GM19240 (cell line): ENCODE measurements around the gene RAD17.
"Not testable (repeated sequence)": the region's sequence is repeated elsewhere in the genome, so short reads cannot be mapped to it uniquely, and the experiment has no call there.

Experiments used
- DNase-seq: peaks from one replicate; pipeline ENCODE4 v3.0.0; 2011; ENCODE audit warnings: low spot score; ENCODE audit not compliant: insufficient read length

The RAD17 gene, protein sequence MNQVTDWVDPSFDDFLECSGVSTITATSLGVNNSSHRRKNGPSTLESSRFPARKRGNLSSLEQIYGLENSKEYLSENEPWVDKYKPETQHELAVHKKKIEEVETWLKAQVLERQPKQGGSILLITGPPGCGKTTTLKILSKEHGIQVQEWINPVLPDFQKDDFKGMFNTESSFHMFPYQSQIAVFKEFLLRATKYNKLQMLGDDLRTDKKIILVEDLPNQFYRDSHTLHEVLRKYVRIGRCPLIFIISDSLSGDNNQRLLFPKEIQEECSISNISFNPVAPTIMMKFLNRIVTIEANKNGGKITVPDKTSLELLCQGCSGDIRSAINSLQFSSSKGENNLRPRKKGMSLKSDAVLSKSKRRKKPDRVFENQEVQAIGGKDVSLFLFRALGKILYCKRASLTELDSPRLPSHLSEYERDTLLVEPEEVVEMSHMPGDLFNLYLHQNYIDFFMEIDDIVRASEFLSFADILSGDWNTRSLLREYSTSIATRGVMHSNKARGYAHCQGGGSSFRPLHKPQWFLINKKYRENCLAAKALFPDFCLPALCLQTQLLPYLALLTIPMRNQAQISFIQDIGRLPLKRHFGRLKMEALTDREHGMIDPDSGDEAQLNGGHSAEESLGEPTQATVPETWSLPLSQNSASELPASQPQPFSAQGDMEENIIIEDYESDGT

DNA sequence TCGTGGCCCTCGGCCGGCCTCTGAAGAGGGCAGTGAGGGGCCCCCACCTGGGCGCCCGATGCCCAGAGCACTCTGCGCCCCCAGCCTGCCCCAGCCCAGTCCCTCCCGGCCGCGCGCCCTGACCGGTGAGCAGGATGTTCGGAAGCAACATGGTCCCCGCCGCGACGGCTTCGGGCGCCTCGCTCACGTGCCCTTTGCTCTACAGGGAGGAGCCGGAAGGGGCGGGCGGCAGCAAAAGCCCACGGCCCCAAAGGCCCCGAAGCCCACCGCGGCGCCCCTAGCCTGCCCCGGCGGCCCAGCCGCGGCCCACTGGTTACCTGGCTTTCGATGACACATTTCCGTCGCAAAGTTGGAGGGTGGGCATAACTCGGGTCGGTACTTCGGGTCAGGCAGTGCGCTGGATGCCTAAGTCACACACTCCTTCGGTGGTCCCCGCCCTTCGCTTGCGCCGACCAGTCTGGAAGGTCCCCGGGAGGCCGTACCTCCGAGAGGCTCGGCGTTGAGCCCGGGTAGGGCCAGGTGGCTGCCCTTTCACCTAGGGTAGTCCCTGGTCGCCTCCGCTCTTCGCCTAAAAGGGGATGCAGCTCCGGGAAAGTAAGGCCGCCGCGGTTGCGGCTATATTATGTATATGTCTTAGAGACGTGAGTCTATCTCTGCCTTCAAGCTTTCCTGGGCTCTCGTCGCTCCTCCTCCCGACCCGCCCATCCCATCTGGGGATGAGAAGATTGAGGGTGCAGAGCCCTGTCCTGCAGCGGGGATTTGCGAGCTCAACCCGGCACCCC is at the start of gene RAD17, which contains the start of the genes AK6 and TAF9:
RAD17 (plus strand) TSS at position 479 of the 782 bp plus-strand sequence. CDS start 2,391 bp downstream, outside the sequence.
AK6 (minus strand) TSS at position 181 of the 782 bp plus-strand sequence; CDS start at position 151, 30 bp downstream.
TAF9 (minus strand) TSS at position 181 of the 782 bp plus-strand sequence. CDS start 3,783 bp downstream, outside the sequence.
- DNase-seq: peak; percentile 46

DNA sequence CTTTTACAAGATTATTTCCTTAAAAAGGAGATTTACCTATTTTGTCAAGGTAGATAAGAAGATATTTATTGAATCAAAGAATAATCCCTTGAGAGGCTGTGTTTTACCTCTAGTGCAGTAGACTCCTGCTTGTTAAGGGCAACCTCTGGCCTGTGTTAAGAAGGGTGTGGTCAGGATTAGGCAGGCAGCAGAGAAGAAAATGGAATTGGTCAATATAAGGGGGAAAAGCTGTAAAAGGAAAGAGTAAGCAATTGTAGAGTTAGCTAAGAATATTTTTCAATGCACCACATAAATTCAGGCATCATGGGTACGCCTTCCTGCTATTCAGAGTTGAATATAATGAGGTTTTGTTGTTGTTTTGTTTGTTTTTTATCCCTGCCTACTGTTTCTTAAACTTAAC is 43.3 kb upstream of the RAD17 start:
- no peak for DNase-seq

DNA sequence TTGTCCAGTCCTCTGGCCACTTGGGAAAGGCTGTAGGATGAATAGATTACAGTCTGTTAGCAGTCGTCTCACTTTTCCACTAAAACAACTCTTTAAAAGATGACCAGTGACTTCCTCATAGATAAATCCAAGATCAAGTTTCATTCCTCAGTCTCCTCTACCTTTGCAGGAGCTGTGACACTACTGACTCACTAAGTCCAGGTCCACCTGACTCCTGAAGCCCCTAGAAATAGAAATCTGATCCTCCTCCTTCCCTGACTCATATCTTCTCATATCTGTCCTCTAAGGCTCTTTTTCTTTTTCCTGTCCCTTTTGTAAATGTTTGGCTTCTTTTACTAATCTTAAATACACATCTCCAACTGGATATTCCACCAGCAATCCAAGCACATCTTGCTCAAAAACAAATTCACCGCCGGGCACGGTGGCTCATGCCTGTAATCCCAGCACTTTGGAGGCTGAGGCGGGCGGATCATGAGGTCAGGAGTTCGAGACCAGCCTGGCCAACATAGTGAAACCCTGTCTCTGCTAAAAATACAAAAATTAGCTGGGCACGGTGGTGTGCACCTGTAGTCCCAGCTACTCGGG is 39.6 kb upstream of the RAD17 start:
- DNase-seq: no peak

DNA sequence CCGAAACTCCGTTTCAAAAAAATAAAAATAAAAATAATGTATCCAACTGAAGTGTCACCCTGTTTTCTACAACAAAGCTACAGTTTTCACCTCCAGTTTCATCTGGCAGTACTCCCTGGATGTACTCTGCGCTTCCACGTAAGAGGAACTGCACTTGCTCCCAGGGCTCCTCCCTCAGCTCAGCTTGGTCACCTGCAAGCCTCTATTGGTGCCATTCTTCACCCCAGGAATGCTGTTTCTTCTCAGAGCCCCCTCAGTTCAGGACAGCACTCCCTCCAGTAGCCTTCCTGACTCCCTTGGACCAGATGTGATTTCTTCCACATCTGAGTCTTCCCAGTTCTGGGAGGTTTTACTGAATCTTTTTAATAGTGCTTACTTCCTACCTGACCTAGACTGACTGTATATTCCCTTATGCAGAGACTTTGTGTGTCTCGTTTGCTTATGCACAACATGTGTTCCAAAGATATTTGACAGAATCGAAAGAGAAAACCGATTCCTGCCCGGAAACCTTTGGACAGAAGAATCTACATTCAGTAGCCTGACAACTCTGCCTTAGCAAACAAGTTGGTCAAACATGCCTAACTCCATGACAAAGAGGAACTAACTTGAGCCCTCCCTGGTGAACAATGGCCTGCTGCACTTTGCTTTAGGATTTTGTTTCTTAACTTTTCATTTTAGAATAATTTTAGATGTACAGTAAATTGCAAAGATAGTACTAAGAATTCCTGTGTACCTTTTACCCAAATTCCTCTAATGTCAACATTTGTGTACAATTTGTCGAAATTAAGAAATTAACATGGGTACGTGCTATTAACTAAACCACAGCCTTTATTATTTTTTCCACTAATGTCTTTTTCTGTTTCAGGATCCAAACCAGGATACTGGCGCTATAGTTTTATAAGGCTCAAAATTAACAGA is 37.8 kb upstream of the RAD17 start:
- peak; percentile 1 for DNase-seq

DNA sequence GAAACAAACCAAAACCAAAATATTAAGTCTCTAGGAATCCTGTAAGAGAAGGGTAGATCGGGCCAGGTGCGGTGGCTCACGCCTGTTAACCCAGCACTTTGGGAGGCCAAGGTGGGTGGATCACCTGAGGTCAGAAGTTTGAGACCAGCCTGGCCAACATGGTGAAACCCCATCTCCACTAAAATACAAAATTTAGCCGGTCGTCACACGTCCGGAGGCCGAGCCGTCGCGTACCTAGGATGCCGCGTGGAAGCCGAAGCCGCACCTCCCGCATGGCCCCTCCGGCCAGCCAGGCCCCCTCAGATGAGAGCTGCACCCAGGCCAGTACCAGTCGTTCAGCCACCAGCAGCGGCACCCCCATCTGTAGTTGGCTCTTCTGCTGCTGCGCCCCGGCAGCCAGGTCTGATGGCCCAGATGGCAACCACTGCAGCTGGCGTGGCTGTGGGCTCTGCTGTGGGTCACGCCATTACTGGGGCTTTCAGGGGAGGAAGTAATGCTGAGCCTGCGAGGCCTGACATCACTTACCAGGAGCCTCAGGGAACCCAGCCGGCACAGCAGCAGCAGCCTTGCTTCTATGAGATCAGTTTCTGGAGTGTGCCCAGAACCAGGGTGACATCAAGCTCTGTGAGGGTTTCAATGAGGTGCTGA is 35.8 kb upstream of the RAD17 start:
- not testable (repeated sequence) for DNase-seq

DNA sequence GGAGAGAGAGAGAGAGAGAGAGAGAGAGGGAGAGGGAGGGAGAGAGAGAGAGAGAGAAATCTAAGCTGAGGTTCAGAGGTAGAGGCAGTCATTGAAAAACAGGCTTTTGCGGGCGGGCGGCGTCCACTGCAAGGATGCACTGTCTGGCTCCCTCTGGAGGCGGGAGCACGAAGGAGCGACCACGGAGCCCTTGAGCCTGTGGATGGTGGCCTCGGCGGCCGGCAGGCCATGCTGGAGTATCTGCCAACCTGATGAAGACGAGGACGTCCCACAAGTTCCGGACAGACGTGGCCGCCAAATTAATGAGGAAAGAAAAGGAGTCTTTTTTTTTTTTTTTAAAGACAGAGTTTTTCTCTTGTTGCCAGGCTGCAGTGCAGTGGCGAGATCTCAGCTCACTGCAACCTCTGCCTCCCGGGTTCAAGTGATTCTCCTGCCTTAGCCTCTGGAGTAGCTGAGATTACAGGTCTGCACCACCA is 34.8 kb upstream of the RAD17 start:
- DNase-seq: peak; percentile 22

DNA sequence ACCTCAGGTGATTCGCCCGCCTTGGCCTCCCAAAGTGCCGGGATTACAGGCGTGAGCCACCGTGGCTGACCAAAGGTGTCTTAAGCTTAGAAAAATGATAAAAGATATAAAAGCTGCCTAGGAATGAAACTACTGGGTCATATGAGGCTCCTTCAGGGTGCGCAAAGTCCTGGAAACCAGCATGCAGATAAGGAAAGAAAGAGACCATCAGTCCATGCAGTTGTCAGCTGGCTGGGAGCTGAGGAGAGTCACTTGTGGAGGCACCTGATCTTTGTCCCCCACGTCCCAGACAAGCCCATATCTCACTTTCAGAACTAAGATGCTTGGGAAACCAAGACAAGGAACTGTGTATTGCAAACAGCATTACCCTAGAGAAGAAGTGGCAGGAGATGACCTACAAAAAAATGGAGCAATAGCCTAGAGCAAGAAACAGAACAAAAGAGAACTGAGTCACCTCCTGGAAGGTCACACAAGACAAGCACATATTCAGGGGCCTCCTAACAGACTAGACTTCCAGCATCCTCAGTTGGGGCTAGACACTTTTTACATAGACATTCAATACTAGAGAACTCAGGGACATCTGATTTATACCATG is 34.2 kb upstream of the RAD17 start:
- no peak for DNase-seq

DNA sequence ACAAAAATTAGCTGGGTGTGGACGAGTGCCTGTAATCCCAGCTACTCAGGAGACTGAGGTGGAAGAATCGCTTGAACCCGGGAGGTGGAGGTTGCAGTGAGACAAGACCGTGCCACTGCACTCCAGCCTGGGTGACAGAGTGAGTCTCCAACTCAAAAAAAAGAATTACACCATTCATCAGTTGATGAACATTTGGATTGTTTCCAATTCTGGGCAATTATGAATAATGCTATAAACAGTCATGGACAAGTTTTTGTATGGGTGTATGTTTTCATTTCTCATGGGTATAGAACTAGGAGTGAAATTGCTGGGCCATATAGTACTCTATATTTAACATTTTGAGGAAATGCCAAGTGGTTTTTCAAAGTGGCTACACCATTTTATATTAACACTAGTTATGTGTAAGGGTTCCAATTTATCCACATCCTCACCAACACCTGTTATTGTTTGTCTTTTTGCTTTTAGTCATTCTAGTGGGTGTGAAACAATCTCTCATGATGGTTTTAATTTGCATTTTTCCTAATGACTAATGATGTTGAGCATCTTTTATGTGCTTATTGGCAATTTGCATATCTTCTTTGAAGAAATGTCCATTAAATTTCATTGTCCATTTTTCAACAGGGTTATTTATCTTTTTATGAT is 28.0 kb upstream of the RAD17 start:
- no peak for DNase-seq

DNA sequence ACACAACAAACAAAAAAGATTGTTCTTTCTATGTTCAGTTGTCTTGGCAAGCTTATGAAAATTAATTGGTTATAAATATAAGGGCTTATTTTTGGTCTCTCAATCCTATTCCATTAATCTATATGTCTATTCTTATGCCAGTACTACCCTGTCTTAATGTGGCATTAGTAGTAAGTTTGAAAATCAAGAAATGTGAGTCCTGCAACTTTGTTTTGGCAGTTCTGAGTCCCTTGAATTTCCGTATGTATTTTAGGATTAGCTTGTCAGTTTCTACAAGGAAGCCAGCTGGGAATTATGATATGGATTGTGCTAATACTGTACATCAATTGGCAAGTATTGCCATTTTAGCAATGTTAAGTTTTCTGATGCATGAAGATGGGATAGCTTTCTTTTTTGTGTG is 26.5 kb upstream of the RAD17 start:
- DNase-seq: no peak

DNA sequence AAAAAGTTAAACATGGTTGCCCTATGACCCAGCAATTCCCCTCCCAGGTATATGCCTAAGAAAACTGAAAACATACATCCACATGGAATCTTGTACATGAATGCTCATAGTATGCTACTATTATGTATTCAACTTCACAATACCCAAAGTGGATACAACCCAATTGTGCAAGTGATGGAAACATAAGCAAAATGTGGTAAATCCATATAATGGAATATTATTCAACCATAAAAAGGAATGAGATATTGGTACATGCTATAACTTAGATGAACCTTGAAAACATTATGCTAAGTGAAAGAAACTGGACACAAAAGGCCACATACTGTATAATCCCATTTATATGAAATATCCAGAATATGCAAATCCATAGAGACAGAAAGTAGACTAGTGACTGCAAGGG is 19.0 kb upstream of the RAD17 start:
- DNase-seq: no peak

DNA sequence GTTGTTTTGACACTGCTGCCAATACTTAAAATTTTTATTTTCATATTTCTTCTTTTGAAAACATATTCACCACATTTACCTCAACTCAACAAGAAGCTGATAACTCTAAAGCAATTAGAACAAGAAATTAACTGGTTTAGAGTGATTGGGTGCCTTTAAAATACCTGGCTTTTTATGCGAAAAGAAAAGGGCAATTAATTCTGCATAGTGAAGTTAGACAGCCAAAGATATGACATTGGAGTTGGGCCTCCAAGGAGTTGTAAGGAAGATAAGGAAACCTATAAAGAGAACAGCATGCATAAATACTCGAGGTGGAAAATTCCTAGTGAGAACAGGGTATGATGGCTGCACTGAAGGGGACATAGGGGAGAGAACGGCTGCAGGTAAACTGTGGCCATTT is 9.9 kb upstream of the RAD17 start:
- DNase-seq: no peak

DNA sequence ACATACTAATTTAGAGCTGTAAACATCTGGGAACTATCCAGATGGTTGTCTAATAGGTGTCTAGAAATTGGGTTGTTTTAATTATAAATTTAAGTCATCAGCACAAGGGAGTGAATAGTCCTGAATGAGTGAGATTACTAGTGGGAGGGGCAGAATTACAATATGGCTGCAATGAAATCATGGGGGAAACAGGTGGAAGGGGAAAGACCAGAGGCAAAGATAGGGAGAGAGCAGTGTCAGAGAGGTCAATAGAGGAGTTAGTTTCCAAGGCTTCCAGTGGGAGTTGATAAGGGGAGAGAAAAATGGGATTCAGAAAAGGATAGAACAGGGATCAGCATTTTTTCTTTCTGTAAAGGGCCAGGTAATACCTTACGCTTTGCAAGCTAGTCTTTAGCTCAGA is 9.2 kb upstream of the RAD17 start:
- no peak for DNase-seq

DNA sequence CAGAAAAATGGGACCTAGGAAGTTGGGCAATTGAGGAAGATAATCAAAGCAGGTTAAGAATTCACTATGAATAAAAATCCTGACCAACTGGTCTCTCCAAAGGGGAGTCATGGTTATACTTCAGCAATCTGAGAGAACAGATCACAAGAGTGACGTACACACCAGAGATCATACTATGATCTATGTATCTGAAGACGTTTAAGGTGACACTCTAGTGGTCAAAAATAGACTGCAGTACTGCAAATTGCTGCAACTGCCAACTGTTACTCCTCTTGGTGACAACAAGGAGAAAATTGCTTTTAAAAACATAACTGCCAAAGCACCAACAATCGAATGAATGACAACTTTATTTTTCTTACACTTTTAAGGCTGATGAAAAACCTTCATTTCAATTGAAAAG is 5.2 kb upstream of the RAD17 start:
- DNase-seq: no peak

DNA sequence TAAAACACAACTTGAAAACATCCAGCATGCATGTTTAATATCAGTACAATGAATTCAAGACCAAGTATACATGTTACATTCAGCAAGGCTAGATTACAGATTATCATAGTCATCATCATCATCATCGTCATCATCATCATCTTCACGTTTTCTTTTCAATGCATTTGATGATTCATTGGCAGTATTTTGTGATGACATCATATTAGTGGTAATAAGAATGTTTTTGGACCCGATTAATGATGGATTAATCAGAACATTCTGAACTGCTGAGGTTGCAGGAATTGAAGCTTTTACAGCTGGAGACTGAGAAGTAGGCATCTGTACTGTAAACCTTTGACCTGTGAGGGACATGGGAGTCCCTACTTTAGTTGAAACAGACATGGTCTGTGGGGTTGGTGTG is 4.8 kb upstream of the RAD17 start:
- no peak for DNase-seq

DNA sequence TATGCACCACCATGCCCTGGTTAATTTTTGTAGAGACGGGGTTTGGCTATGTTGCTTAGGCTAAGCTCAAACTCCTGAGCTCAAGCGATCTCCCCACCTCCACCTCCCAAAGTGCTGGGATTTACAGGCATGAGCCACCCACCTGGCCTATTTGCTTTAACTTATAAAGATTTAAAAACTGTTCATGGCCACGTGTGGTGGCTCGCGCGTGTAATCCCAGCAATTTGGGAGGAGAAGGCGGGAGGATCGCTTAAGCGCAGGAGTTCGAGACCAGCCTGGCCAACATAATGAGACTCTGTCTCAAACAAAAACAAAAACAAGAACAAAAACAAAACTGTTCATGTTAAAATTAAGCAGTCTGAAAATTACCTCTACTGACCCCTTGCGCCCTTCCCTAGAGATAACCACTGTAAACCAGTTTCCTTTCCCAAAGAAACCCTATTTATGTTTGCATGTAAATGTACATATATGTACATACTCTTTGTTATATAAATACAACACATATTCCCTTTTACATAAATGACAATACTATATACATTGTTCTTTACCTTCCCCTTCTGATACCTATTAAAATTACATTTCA is 1.8 kb upstream of the RAD17 start:
- DNase-seq: no peak

DNA sequence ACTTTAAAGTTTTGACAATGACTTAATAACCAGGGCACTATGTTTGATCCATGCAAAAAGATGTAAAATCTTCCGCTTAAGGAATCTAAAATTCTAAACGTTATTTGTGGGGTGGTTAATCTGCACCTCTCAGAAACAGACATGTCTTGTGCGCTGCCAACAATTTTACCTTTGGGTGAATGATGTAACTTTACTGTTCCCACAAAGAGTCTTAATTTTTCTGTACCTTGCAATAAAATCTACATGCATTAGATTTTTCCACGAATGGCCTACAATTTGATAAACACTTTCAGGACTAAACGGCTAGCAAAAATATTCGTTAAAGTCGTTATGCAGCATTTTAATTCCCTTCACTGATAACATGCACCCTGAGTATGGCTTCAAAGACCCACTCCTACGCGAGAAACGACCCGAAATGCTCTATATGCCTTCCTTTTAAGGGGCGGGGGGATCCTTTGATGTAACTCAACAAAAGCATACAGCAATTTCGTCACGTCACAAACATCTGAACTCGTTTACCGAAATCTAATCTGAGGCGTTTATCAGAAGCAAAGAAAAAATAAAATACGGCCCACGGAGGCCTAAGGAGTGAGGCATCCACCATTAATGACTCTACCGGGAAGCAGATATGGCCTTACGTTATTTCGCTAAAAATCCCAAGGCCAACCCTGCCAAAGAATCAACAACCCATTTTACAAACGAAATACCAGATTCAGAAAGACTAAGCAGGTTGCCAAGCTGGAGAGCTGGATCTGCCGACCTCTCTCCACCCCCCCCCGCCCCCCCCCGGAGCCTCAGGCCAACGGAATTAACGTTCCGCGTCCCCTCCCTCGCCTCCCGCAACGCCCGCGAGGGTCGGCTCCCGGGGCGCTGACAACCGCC is 919 bp upstream of the RAD17 start:
- DNase-seq: no peak

DNA sequence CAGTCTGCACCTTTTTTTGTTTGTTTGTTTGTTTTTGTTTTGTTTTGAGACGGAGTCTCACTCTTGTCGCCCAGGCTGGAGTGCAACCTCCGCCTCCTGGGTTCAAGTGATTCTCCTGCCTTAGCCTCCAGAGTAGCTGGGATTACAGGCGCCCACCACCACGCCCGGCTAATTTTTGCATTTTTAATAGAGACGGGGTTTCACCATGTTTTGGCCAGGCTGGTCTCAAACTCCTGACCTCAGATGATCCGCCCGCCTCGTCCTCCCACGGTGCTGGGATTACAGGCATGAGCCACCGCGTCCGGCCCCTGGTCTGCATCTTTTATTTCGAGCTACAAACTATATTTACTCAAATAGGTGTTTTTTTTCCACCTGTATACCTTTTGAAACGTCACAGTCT is 717 bp downstream of the RAD17 start:
- DNase-seq: not testable (repeated sequence)
